Measurements from ENCODE around the gene FAM20A. TPM values are rescaled to one million over a fixed set of nuclear protein-coding genes. Genes with fewer than 3 reads are reported as not detected.

FAM20A gene
- total RNA-seq, 2 donors from 2014 or later = under 0.01 to 1.3 TPM

DNA sequence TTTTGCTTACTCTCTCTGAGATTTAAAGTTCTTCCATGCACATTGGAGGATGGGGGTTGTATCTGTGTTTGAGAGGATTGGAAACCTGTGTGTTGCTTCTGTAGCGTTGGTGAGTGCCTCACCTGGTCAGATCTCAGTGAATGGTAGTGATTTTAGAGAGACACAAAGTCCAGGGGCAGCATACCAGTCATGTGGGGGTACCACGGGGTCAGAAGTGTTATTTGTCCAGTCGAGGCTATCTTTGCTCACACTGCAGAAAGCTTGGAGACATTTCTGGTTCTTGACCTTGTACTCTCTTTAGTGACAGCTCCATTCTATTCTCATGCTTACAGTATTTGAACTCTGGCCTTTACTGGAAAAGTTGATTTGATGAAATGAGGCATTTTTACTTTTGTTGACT is 65.2 kb downstream of the FAM20A start:
- Histone ChIP-seq H3K36me3 (replicated peaks in 1 of 2; ENCODE audit: insufficient read depth in 1 of 2, low read depth in 2 of 2) (peaks cover 0 to 23% of the 10 kb centered on the region in 2 donors), H3K4me1 (no peaks in the 10 kb centered on the region), H3K27ac (no peak overlapping the region), H3K9me3 (no peaks in the 10 kb centered on the region), H3K27me3 (no peaks in the 10 kb centered on the region), H3K4me3 (no peak overlapping the region)
- DNase-seq (no peak), ATAC-seq (no peak)
- intact Hi-C loops (cut with DNase I) = loop anchor here (10.0 kb wide), 1 partner anchor 219 kb away; no protein-coding TSS in a partner anchor
- 52 to 56% methylated on average over 3 of the region's 3 CpGs for WGBS, 2 donors
- TF ChIP-seq, protein P1, sequence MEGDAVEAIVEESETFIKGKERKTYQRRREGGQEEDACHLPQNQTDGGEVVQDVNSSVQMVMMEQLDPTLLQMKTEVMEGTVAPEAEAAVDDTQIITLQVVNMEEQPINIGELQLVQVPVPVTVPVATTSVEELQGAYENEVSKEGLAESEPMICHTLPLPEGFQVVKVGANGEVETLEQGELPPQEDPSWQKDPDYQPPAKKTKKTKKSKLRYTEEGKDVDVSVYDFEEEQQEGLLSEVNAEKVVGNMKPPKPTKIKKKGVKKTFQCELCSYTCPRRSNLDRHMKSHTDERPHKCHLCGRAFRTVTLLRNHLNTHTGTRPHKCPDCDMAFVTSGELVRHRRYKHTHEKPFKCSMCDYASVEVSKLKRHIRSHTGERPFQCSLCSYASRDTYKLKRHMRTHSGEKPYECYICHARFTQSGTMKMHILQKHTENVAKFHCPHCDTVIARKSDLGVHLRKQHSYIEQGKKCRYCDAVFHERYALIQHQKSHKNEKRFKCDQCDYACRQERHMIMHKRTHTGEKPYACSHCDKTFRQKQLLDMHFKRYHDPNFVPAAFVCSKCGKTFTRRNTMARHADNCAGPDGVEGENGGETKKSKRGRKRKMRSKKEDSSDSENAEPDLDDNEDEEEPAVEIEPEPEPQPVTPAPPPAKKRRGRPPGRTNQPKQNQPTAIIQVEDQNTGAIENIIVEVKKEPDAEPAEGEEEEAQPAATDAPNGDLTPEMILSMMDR (IDR thresholded peaks at IDR 0.05) = no peak
- no peak for TF ChIP-seq POLR2A (IDR thresholded peaks at IDR 0.05)

DNA sequence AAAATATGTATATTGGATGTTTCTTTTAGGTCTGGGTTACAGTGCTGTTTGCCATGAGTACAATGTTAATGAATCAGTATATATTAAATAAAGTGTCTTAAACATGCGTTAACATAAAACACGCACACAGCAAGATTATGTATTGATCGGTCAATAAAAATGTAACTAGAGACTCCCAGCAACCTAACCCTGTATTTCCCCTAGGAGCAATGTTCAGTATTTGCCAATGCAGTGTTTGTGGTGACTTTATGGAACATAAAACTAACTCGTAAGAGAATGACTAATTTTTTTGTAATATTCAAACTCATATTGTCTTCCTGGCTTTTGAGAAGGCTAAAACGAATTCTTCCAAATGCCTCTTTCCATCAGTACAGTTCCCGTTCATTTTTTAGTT is 66.5 kb downstream of the FAM20A start:
- TF ChIP-seq POLR2A (IDR thresholded peaks at IDR 0.05) = no peak
- TF ChIP-seq, protein P1 (IDR thresholded peaks at IDR 0.05) = no peak
- 79 to 85% methylated on average over 6 of the region's 6 CpGs for WGBS, 2 donors
- H3K27me3 ChIP-seq = no peaks in the 10 kb centered on the region
- no peaks in the 10 kb centered on the region for H3K9me3 ChIP-seq
- DNase-seq = no peak
- no peaks in the 10 kb centered on the region for H3K4me1 ChIP-seq
- intact Hi-C loops (cut with DNase I) = loop anchor here (10.0 kb wide), 1 partner anchor 220 kb away; no protein-coding TSS in a partner anchor
- peaks cover 2 to 31% of the 10 kb centered on the region in 2 donors for H3K36me3 ChIP-seq (replicated peaks in 1 of 2; ENCODE audit: insufficient read depth in 1 of 2, low read depth in 2 of 2)
- no peak for ATAC-seq
- no peak overlapping the region for H3K27ac ChIP-seq
- H3K4me3 ChIP-seq = no peak overlapping the region

DNA sequence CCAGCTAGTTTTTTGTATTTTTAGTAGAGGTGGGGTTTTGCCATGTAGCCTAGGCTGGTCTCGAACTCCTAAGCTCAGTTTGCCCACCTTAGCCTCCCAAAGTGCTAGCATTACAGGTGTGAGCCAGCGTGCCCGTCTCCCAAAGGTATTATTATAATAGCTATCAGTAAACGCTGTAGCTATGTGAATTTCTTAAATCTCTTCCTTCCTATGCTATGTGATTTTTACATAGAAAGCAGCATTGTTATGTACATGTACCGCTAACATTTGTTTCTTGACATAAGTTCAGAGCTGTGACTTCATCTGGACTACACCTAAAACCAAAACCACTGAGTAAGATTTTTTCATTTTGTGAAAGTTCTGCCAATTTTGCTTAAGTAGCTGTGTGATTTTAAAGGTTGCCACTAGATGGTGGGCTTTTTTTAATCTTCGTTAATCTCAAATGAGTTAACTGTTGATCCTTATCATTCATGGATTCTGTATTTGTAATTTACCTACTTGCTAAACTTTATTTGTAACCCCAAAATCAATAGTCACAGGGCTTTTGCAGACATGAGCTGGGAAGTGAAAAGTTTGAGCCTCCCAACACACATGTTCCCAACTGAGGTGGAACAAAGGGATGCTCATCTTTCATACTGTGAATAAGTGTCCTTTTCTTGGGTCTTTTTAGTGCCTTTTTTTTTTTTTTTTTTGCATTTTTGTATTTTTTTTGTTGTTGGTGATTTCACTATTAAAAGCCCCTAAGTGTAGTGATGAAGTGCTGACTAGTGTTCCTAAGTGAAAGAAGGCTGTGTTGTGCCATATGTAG is 67.1 kb downstream of the FAM20A start:
- Histone ChIP-seq H3K27me3 (no peaks in the 10 kb centered on the region), H3K4me3 (no peak overlapping the region), H3K36me3 (replicated peaks in 1 of 2; ENCODE audit: insufficient read depth in 1 of 2, low read depth in 2 of 2) (peaks cover 8 to 34% of the 10 kb centered on the region in 2 donors), H3K27ac (no peak overlapping the region), H3K4me1 (no peaks in the 10 kb centered on the region), H3K9me3 (no peaks in the 10 kb centered on the region)
- ATAC-seq (no peak), DNase-seq (no peak)
- 80 to 87% methylated on average over 6 of the region's 6 CpGs for WGBS, 2 donors
- intact Hi-C loops (cut with DNase I) = loop anchor here (10.0 kb wide), 1 partner anchor 221 kb away; no protein-coding TSS in a partner anchor
- TF ChIP-seq, protein P1 (IDR thresholded peaks at IDR 0.05) = peak in 5 of 7 experiments; percentile 18 to 42 (median 21)
- no peak for TF ChIP-seq POLR2A (IDR thresholded peaks at IDR 0.05)

DNA sequence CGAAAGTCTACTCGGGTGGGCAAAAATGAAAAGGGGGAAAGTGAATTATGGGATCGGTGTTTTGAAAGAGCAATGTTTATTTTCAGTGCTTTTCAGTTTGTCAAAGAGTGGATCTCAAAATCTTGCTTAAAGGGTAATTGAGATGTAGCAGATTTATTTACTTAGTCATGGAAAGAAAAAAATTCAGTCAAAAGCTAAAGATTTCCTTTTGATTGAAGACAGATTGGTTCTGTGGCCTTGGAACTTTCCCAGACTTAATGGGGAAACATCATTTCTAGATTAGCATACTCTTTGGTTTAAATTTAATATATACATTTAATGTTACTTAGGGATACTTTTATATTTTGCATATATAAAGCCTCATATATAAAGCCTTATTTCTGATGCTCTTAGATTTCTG is 68.3 kb downstream of the FAM20A start:
- TF ChIP-seq, protein P1 (IDR thresholded peaks at IDR 0.05) = no peak
- TF ChIP-seq POLR2A (IDR thresholded peaks at IDR 0.05) = no peak
- intact Hi-C loops (cut with DNase I) = loop anchor here (10.0 kb wide), 1 partner anchor 222 kb away; no protein-coding TSS in a partner anchor
- ATAC-seq (no peak), DNase-seq (no peak)
- H3K4me3 ChIP-seq = no peak overlapping the region
- no peak overlapping the region for H3K27ac ChIP-seq
- 77 to 87% methylated on average over 3 of the region's 3 CpGs for WGBS, 2 donors
- no peaks in the 10 kb centered on the region for H3K9me3 ChIP-seq
- no peaks in the 10 kb centered on the region for H3K27me3 ChIP-seq
- H3K36me3 ChIP-seq (replicated peaks in 1 of 2; ENCODE audit: insufficient read depth in 1 of 2, low read depth in 2 of 2) = peaks cover 12 to 36% of the 10 kb centered on the region in 2 donors
- H3K4me1 ChIP-seq = peaks cover 8% of the 10 kb centered on the region
